AG04449 (cell line): ENCODE measurements around the gene ERBB2.

Experiments used
- CTCF ChIA-PET: fragments of 350-600 bp; formaldehyde crosslinking; extraction: SDS; loops from one replicate; lab custom pipeline; 2021; ENCODE audit warnings: antibody characterized with exemption; lab: Yijun Ruan, JAX
- POLR2A ChIA-PET: fragments of 400-600, 350-600 bp; formaldehyde crosslinking; extraction: SDS; loops from one replicate; lab custom pipeline; 2020; ENCODE audit warnings: antibody characterized with exemption, inconsistent platforms; lab: Yijun Ruan, JAX
- DNase-seq: peaks from one replicate; pipeline ENCODE4 v3.0.0-alpha.2; 2010; ENCODE audit warnings: low read depth, low spot score
- H3K4me3 ChIP-seq: 2 replicates; pipeline ENCODE4 v1.5.1; 2011; ENCODE audit warnings: low read depth, mild to moderate bottlenecking, control low read depth, low read length
- CTCF ChIP-seq: IDR thresholded peaks from one replicate; pipeline ENCODE4 v1.5.1; 2011; ENCODE audit warnings: mild to moderate bottlenecking, moderate library complexity, low read length, control low read depth, inconsistent platforms; ENCODE audit not compliant: insufficient read depth; ENCODE audit errors: missing control alignments

Gene ERBB2

DNA sequence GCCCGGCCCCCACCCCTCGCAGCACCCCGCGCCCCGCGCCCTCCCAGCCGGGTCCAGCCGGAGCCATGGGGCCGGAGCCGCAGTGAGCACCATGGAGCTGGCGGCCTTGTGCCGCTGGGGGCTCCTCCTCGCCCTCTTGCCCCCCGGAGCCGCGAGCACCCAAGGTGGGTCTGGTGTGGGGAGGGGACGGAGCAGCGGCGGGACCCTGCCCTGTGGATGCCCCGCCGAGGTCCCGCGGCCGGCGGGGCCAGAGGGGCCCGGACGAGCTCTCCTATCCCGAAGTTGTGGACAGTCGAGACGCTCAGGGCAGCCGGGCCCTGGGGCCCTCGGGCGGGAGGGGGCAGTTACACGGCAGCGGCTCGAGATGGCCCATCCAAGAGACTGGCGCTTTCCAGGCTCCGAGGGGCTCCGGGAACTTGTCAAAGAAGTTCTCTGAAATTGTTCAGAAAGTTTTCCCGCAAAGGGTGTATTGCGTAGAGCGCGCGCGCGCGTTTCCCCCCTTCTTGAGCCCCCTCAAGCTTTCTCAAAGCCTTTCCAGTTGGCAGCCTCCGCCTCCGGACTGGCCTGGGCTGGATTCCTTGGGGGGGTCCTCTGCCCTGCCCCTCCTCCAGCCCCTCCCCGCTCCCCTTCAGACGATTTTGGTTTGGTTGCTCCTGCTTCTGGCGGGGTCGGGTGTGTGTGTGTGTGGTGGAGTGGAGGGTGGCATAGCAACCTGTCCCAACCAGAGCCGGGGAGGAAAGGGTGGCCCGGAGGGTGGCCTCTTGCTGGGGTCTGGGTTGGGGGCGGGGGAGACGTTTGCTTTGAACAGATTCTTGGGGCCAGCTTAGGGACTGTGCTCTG is 504 bp downstream of the ERBB2 start:
- CTCF ChIA-PET, result interaction anchor here (0.7 to 7.9 kb wide), 18 partner anchors 9 to 152 kb away, joined by 3 to 48 read pairs (median 4); partner anchors contain the start of genes MIEN1, PGAP3 and PNMT

GRCh38 chr17:39701012-39701783 is 1.3 kb downstream of the ERBB2 start:
- CTCF ChIA-PET, result interaction anchor here (1.0 to 7.9 kb wide), 12 partner anchors 10 to 82 kb away, joined by 3 to 48 read pairs (median 6); partner anchors contain the start of genes MIEN1 and PGAP3
- peak overlapping the region; percentile 78 for H3K4me3 ChIP-seq
- no peak for DNase-seq
- TF ChIP-seq CTCF, result no peak
- POLR2A ChIA-PET, result interaction anchor here (1.9 to 2.0 kb wide), 2 partner anchors 12 to 29 kb away, joined by 13 to 27 read pairs; partner anchors contain the start of genes MIEN1 and PGAP3

More for the DNA sequence above, 504 bp downstream of the ERBB2 start:
- H3K4me3 ChIP-seq, result peak overlapping the region; percentile 78
- DNase-seq, result no peak
- POLR2A ChIA-PET, result interaction anchor here (0.7 to 2.0 kb wide), 10 partner anchors 9 to 63 kb away, joined by 3 to 27 read pairs (median 4); partner anchors contain the start of genes MIEN1, PGAP3 and TCAP
- TF ChIP-seq CTCF, result no peak

- POLR2A ChIA-PET, result interaction anchor here (0.6 kb wide), 2 partner anchors 9 to 14 kb away, joined by 3 read pairs; partner anchors contain the start of gene PGAP3
Measured at GRCh38 chr17:39701784-39702422, 2.0 kb downstream of the ERBB2 start.

DNA sequence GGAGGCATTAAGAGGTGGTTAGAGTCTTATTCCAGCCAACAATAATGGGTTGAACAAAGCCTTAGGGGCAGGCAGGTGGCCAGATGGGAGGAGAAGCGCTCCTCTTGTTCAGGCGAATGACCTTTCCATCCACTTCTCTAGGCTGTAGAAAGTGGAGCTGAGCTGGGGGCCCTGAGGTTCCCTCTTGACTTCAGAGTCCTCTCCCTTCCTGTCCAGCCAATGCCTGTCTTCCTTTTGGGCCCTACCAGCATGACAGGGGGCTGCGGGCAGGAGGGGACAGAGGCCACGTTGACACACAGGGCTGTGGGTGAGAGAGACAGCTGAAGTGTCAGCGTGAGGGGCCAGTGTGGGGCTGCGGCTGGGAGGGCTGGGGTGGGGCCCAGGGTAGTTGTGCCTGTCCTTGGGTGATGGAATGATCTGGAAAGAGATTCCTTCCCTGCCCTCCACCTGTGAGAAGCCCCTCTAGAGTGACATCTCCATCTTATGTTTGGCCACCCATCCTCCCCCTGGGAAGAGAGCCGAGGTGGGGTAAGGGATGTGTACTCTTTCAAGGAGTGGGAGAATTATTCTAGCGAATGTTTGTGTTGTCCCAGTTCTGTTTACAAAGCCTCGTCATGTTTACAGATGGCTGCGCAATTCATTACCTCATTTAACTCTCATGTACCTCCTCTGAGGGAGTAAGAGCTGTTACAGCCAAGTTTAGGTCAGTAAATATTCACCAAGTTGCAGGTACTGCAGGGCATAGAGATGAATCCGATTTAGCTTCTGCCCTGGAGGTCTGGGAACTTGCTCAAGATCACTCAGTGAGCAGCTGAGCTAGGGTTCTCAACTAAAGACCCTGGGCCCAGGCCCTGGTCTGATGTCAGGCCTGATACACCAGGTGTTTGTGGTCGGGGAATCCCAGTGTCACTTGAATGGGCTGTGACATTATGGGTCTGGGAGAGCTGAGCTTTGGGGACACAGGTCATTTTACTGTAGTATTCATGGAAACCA is 3.3 kb downstream of the ERBB2 start:
- POLR2A ChIA-PET, result interaction anchor here (0.6 kb wide), 1 partner anchor 8 kb away, joined by 3 read pairs; no protein-coding TSS in a partner anchor
- CTCF ChIA-PET, result interaction anchor here (0.6 to 7.9 kb wide), 8 partner anchors 14 to 275 kb away, joined by 3 to 48 read pairs (median 4); partner anchors contain the start of genes MIEN1 and PGAP3

More at GRCh38 chr17:39701784-39702422, 2.0 kb downstream of the ERBB2 start:
- CTCF ChIA-PET, result interaction anchor here (0.6 to 7.9 kb wide), 5 partner anchors 24 to 276 kb away, joined by 3 to 48 read pairs (median 9); partner anchors contain the start of gene MIEN1
- no peak for TF ChIP-seq CTCF
- H3K4me3 ChIP-seq, result peak overlapping the region; percentile 78
- no peak for DNase-seq

More for the DNA sequence above, 3.3 kb downstream of the ERBB2 start:
- H3K4me3 ChIP-seq, result no peak overlapping the region
- no peak for TF ChIP-seq CTCF
- no peak for DNase-seq
